NK-92 (cell line): ENCODE data around the gene JPT2.
"Not testable (repeated sequence)": the region's sequence is repeated elsewhere in the genome, so short reads cannot be mapped to it uniquely, and the experiment has no call there.

Experiments
- DNase-seq: peaks from one replicate; lab custom pipeline; 2025; ENCODE audit not compliant: unreplicated experiment; lab: John Stamatoyannopoulos, UW

The JPT2 gene

DNA sequence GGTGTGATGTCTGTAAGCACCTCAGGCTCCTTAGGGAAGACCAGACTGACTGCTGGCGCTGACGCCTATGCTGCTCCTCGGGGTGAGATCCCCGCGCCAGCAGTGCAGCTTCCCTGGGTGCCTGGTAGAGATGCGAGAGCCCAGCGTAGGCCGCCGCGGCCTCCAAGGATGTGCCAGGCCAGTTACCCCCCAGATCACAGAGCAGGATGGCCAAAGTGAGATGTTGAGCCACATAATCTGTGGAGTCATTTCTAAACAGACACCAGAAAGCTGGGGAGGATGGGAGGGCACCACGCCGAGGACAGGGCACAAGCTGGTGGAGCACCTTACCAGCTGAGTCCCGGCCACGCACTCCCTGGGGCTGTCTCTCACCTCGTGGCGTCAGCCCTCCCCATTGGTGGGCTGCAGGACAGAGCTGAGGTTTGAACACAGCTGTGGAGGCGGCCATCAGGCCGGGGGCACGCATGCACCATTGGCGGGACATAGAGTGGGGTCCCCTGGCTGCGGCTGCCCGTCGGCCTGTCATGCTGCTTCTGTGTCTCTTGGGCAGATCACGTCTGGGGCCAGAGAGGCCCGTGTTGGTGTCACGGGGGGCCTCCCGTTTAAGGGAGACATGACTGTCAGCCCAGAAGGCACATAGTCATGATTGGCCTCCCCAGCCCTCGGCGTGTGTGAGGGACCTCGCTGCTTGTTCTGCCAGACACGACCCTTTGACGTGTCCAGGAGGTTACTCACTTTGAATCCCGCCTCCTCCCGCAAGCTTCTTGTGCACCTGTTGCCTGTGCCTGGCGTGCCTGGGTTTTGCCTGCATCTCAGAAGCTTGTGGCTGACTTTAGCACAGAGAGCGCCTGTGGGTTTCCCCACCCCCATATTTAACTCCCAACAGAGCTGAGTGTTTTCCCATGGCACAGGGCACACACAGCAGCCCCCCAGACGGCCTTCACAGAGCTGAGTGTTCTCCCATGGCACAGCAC, 49.9 kb downstream of the JPT2 start:
- DNase-seq = no peak

DNA sequence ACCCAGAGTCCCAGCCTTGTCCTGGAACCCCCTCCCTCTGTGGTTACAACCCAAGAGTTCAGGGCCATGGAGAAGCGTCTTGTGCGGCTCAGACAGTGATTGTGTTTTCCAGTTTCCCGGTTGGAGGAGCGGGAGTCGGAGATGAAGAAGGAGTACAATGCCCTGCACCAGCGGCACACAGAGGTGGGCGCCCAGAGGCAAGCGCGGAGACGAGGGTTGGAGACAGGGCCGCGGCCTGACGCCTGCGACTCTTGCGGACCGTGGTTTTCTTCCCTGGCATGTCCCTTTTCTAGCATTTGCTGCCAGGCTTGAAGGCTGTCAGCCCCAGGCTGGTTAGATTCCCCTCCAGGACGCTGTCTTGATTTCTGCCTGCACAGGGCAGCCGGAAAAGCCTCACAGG, 50.9 kb downstream of the JPT2 start:
- no peak for DNase-seq

DNA sequence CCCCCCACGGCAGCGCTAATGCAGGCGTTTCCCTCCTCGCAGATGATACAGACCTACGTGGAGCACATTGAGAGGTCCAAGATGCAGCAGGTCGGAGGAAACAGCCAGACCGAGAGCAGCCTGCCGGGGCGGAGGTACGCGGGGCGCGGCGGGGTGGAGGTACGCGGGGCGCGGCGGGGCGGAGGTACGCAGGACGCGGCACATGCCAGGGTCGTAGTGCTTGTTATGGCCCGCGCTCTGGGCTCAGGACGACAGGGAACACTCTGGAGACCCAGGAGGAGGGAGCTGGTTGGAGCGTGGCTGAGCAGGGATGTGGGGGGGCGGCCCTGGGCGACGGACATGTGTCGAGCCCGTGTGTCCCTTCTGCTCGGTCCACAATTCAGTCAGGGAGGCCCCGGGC, 51.4 kb downstream of the JPT2 start:
- DNase-seq = no peak

DNA sequence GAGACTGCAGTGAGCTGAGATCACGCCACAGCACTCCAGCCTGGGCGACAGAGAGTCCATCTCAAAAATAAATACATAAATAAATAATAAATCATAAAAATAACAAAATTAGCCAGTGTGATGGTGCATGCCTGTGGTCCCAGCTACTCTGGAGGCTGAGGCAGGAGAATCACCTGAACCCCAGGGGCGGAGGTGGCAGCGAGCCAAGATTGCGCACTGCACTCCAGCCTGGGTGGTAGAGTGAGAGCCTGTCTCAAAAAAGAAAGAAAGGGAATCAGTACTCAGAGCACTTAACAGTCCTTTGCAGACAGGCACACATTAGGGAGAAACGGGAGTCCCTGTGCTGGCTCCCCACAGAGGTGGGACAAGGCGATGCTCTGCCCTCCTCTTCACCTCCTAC, 53.0 kb downstream of the JPT2 start:
- DNase-seq = no peak

DNA sequence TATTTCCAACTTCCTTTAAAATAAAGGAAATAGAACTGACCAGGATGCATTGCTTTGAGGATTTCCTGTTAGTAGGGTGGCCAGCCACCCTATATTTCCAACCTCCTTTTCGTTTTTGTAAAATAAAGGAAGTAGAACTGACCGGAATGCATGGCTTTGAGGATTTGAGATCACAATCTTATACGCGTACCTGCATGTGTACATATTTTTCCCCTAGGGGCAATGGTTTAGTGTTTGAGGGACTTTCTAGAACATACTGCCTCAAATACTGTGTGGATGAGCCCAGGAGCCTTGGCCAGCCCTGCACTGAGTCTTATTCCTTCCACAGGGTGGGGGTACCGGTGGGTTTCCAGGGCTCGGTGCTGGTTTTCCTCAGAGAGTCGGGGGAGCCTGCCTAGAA, 53.5 kb downstream of the JPT2 start:
- no peak for DNase-seq

DNA sequence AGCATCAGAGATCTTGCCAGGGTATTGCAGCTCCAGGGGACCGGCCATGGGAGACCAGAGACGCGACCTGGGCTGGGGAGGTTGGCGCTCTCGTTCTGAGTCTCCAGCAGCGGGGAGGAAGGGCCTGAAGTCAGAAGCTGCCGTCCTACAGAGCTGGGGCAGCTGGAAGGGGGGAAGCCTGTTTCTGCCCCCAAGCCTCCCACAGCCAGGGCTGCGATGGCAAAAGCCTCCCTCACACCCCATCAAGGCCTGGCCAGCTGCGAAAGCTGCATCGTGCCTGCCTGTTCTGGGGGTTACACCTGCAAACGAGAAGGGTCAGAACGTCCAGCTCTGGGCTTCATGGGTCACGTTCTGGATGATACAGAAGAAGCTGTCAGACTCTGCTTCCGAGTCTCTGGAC, 54.0 kb downstream of the JPT2 start:
- no peak for DNase-seq

DNA sequence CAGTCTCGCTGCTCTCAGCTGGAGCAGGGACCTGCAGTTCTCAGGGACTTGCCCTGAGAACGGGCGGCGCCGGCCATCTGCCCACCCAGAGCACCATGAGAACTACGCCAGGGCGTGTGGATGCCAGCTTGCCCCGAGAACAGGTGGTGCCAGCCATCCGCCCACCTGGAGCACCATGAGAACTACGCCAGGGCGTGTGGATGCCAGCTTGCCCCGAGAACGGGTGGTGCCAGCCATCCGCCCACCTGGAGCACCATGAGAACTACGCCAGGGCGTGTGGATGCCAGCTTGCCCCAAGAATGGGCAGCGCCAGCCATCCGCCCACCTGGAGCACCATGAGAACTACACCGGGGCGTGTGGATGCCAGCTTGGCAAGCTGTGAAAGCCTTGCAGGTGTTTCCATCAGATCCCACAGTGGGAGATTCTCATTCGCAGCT, 54.5 kb downstream of the JPT2 start:
- DNase-seq = not testable (repeated sequence)

DNA sequence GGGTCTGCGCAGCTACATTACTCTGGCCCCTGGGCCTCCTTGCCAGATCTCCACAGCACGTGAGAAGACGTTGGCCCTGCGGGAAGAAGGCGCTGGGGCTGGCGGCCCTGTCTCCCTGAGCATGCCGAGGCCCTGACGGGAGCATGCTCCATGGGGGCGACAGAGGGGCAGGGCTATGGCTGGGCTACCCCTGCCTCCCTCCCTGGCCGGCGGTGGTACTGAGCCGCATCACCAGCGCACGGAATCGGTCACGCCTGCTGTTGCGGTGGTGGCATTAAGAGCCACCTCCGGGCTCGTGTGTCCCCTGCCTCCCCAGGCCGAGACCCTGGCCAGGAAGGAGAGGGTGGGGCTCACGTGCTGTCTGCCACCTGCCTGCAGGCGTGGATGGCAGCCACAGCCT, 56.0 kb downstream of the JPT2 start:
- DNase-seq = no peak

DNA sequence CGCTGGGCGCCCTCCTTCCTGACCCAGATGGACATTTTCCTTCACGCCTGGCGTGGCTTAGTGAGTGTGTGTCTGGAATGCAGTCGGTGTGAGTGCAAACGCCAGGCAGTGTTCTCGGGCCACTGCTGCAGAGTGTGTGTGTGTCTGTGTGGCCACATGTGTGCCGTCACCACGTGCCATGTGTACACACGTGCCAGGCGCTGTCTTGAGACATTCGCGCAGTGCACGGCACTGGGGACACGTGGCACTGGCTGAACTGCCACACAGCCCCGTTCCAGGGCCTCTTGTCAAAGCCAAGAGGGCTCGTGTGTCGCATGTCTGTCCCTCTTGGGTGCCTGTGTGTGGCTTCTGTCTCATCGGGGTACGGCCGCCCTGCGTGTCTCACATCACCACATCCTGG, 56.7 kb downstream of the JPT2 start:
- no peak for DNase-seq

DNA sequence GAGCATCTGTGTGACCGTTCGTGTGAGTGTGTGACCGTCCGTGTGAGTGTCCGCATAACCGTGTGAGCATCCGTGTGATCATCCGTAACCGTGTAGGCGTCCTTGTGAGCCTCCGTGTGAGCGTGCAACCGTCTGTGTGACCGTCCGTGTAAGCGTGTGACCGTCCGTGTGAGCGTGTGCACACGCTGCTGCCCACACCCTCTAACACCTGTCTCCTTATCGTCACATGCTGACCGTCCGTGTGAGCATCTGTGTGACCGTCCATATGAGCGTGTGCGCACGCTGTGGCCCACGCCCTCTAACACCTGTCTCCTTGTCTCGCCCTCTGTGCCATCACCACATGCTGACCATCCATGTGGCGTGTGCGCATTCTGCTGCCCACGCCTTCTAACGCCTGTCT, 62.2 kb downstream of the JPT2 start:
- DNase-seq = no peak

DNA sequence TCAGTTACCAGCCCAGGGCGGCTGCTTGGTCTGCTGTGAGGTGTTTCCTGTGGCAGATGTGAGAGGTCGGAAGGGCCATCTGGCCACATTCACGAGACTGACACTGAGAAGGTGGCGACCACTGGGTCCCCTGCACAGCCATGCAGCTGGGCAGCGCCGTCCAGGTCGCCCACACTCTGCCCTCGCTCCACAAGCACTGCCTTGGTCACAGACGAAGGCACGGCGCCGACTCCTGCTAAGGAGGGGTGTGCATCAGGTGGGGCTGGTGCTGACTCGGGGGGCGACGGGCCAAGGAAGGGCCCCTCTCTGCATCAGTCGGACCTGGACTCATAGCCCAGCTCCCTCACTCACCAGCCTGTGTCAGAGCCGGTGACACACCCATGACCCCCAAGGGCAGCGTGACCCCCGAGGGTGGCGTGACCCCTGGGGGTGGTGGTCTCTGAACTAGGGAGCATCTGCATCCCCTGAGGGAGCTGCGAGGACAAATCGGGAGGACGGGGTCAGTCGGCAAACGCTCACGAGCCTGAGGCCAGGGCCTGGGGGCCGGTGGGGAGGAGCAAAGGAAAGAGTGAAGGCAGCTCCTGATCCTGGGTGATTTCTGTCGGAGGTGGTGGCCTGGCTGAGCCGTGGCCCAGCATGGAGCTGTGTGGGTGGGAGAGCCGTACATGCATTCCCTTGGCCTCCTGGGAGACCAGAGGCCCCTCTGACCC, 62.9 kb downstream of the JPT2 start:
- no peak for DNase-seq

DNA sequence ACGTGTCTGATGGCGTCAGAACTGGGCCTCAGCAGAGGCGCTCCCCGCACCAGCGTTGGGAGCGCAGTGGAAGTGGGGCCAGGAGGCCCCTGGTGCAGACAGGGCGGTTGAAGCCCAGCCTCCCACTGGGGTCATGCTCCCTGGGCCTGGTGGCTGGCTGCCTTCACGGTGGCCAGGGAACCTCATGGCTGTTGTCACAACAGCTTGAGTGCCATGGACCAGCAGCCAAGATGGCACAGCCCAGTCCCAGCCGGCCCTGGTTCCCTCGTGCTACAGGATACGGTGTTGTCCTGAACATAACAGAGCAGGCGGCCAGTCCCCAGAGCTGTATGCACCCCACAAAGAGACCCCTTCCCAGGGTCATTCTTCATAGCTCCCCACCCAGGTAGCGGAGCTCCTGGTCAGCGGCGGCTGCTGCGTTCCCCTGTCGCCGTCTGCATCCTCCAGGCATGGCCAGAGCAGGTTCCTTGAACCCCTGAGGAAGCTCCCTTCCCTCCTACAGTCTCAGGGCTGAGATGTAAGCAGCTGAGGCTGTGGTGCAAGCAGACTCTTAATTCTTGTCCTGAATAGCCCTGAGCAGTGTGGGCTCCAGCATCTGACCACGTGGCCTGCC, 63.6 kb downstream of the JPT2 start:
- no peak for DNase-seq

DNA sequence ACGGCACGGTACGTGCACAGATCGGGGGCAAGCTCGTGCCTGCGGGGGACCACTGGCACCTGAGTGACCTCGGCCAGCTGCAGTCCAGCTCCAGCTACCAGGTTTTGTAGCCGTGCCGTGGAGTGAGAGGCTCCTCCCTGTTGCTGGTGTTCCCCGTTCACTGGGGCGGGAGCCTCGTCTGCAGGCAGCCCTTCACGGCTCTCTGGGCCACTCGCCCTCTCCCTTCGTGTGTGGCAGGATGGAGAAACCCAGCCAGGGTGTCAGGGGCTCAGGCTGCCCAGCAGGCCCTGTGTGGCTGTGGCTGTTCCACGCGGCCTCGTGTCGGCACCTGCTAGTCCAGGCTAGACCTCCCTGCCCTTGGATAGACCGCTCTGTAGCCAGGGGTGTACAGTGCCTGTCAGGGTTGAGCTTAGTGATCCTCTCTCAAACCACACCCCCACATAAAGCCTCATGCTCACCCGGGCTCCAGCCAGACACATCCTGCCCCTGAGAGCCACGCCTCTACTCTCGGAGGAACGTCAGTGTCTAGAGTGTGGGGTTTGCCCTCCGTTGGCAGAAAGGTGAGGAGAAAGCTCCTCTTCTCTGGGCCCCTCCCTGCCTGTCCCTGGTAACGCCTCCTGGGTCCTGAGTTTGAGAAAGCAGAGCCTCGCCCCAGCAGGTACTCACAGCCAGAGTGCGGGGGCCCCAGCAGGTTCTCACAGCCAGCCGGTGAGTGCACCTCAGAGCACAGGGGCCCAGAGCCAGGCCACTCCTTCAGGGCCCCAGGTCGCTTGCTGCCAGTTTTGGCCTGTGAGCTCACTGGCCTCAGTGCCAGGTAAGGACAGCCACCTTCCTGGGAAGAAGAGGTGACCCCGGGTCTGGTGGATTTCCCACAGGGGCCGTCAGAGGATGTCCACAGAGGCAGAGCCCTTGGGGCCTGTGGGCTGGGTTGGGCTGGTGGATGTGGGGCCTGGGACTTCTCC, 65.6 kb downstream of the JPT2 start:
- no peak for DNase-seq

DNA sequence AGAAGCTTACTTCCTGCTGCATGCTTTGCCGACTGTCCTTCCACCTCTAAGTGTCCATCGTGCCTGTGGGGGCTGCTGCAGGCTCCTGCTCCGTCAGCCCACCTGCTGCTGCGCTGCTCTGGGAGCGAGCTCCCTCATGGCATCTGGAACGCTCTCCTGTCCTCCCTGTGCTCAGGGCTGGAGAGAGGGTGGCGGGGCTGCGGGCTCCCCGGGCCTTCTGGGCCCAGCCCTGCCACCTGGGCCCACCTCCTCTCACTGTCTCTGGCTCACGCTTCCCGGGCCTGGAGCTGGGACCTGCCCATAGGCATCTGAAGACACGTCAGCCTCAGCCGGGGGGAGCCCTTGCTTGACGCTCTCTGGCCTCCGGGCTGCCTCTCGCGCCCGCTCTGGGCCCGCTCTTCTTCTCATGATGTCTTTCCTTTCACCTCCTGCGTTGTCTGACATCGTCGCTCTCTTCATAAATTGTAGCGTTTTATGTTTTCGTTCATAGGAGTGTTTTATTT, 66.3 kb downstream of the JPT2 start:
- no peak for DNase-seq

DNA sequence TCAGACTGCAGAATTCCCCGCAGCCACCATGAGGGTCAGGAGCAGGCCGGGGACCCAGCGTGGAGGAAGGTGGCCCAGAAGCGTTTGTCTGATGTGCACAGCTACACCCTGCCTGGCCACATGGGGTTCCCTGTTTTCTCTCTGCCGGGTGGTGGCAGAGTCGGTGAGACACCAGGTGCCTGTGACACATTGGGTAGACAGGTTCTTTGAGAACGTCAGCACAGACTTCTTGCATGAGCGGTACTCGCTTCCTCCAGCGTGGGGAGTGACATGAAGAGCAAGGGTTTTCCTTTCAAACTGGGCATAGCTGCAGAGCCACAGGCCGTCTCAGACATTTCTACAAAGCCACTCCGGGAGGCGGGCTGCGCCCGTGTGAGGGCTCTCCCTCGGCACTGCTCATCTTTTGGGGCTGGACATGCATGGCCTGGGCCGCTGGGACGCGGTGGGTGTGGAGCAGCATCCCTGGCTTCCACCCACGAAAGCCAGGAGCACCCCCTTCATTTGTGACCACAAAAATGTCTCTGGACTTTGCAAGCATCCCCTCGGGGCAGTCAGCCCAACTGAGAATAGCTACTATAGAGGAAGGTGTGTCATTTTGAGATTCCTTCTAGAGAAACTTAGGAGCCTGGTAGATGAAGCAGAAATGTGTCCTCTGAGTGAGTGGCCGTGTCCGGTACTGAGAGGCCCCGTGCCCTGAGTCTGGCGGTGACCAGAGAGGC, 67.3 kb downstream of the JPT2 start:
- no peak for DNase-seq

DNA sequence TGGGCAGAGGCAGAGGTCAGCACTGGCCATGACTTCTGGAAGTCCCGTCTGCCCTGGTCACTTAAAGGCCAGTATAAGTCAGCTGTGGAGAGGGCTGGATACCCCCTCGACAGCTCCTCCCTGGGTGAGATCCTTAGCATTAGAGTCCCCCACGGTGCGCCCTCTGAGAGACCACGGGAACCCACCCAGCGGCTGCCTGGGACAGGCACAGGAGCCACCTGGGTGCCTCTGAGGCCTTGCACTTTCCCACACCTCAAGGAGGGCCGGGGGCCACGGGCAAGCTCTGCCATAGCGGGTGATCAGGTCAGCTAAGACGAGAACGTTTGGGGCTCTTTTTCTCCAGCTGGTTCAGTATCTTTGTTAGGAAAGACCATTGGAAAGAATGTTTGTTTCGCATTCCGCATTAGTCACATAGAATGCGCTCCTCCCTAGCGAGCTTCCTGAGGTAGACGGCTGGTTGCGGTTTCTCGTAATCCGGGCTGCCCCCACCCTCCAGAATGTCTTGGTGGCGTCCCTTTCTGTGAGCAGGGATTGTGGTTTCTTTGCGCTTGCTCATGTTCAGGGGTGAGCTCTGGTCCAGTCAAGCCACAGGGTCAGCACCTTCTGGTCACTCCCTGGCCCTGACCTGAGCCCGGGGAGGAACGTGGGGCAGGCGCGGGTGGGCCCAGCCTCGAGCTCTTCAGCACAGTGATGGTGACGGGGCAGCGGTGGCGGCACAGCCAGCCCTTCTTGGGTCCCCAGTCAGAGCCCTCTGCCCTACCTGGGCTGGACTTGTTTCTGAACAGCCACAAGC, 68.0 kb downstream of the JPT2 start:
- DNase-seq = no peak

DNA sequence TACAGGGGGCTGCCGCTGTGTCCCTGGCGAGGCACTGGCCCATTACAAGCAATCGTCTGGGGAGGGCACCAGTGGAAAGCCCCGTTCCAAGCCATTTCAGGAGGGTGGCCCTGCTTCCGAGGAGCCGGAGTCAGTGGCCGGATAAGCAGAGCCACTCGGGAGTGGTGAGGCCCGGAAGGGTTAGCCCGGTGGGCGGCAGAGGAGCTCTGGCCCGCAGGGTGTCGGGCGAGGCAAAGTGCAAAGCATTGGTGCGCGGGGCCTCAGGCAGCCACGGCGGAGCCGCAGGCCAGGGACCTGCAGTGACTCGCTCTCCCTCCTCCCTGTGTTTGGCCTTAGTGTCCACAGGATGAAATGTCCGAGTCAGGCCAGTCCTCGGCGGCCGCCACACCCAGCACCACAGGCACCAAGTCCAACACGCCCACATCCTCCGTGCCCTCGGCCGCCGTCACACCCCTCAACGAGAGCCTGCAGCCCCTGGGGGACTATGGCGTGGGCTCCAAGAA, 68.7 kb downstream of the JPT2 start:
- no peak for DNase-seq

DNA sequence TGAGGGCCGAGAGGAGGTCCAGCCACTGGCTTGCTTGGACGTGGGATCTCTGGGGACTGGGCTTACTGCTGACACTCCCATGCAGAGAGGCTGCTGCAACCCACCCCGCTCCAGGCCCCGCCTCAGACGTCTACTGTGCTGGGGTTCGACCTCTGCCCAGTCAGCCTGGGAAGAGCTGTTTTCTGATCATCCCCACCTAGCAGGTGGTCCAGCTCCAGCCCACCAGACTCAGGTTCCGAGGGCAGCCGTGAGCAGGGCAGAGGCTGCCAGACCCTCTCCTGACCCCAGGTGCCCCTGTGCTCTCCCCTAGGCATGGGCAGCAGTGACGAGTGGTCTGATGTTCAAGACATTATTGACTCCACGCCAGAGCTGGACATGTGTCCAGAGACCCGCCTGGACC, 69.9 kb downstream of the JPT2 start:
- DNase-seq = no peak
